ENCODE results near the gene ABAT. TPM values are rescaled to one million over a fixed set of nuclear protein-coding genes. Genes with fewer than 3 reads are reported as not detected.
"Not testable (repeated sequence)": the region's sequence is repeated elsewhere in the genome, so short reads cannot be mapped to it uniquely, and the experiment has no call there.

Gene ABAT
- total RNA-seq, 2 experiments from 2014 or later, result 4.0 to 7.8 TPM

DNA sequence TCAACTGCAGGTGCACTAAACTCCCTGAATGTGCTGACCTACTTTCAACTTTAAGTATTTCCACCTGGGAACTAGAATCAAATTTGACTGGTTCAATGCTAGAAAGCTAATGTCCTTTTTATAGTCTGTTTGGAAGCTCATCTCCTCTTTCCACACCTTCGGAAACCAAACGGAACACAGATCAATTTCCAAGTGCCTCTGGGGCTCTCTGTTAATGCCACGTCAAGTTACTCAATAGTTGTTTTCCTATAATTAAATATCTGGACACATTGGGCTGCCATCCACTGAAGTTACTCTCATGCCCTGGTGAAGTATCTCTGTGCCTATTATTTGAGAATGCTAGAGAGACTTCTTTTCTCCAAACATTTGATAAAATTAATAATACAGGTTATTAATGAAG lies 29.7 kb downstream of the ABAT start:
- ATAC-seq (no peak), DNase-seq (no peak)
- peaks cover 1% of the 10 kb centered on the region for H3K36me3 Mint-ChIP-seq
- H3K9me3 Mint-ChIP-seq (ENCODE audit: low read depth), result no peaks in the 10 kb centered on the region
- H3K4me3 Mint-ChIP-seq, result no peak overlapping the region
- no peaks in the 10 kb centered on the region for H3K27me3 Mint-ChIP-seq
- H3K4me1 Mint-ChIP-seq, result no peaks in the 10 kb centered on the region
- H3K27ac Mint-ChIP-seq, result no peak overlapping the region
- CTCF ChIA-PET, result no interaction called here

- ATAC-seq; H3K9me3 Mint-ChIP-seq (ENCODE audit: low read depth); H3K27ac Mint-ChIP-seq; CTCF ChIA-PET; DNase-seq; H3K27me3 Mint-ChIP-seq; H3K4me1 Mint-ChIP-seq; H3K4me3 Mint-ChIP-seq; H3K36me3 Mint-ChIP-seq: not testable (repeated sequence)
Measured at GRCh38 chr16:8705100-8705822, 30.8 kb downstream of the ABAT start.

DNA sequence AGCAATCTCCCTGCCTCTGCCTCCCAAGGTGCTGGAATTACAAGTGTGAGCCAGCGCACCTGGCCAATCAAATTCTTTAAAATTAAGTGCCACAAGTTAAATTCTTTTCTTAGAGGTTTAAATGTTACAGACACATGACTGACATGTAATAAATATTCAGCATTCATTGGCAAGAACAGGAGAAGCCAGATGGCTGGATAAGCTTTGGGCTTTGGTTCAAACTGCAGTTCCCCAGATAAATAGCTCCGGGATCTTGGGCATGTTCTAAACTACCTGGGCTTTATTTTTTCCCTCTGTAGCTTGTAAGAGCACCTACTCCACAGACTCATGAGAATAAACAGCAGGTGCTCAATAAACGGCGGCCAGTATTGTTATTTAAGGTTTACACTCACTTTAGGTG lies 34.1 kb downstream of the ABAT start:
- no peak overlapping the region for H3K27ac Mint-ChIP-seq

GRCh38 chr16:8712589-8713361 lies 38.4 kb downstream of the ABAT start:
- Mint-ChIP-seq H3K36me3 (no peaks in the 10 kb centered on the region), H3K4me1 (no peaks in the 10 kb centered on the region), H3K9me3 (ENCODE audit: low read depth) (peaks cover 4% of the 10 kb centered on the region), H3K4me3 (no peak overlapping the region), H3K27me3 (no peaks in the 10 kb centered on the region), H3K27ac (no peak overlapping the region)
- ATAC-seq, result no peak
- CTCF ChIA-PET, result no interaction called here
- DNase-seq, result no peak

More for the DNA sequence above, 34.1 kb downstream of the ABAT start:
- Mint-ChIP-seq H3K36me3 (no peaks in the 10 kb centered on the region), H3K9me3 (ENCODE audit: low read depth) (peaks cover 3% of the 10 kb centered on the region), H3K4me3 (no peak overlapping the region), H3K4me1 (no peaks in the 10 kb centered on the region), H3K27me3 (no peaks in the 10 kb centered on the region)
- ATAC-seq (no peak), DNase-seq (no peak)
- CTCF ChIA-PET, result no interaction called here

DNA sequence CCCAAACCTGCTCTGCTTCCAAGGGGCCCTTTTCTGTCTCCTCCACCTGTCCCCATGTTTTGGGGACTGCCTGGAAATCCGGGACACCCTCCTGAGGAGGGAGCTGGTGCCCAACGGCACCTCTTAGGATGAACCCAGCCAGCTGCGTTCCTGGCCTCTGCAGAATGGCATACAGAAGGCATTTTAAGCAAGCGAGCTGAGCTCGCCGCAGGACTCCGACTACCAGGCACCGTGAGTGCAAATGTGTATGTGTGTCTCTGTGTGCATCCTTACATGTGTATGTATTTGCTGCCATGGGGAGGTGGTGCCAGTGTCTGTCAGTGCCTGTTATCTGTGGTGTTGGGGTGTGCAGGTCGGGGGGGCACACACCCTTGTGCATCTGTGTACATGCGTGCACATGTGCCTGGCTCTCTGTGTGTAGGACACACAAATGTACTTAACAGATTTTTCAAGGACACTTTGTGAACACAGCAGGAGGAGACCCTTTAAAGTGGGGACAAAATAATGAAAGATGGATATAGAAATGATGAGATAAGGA lies 39.3 kb downstream of the ABAT start:
- DNase-seq (no peak), ATAC-seq (no peak)
- H3K4me3 Mint-ChIP-seq, result no peak overlapping the region
- no peaks in the 10 kb centered on the region for H3K27me3 Mint-ChIP-seq
- H3K4me1 Mint-ChIP-seq, result no peaks in the 10 kb centered on the region
- H3K27ac Mint-ChIP-seq, result no peak overlapping the region
- peaks cover 6% of the 10 kb centered on the region for H3K9me3 Mint-ChIP-seq (ENCODE audit: low read depth)
- peaks cover 2% of the 10 kb centered on the region for H3K36me3 Mint-ChIP-seq
- CTCF ChIA-PET, result no interaction called here

DNA sequence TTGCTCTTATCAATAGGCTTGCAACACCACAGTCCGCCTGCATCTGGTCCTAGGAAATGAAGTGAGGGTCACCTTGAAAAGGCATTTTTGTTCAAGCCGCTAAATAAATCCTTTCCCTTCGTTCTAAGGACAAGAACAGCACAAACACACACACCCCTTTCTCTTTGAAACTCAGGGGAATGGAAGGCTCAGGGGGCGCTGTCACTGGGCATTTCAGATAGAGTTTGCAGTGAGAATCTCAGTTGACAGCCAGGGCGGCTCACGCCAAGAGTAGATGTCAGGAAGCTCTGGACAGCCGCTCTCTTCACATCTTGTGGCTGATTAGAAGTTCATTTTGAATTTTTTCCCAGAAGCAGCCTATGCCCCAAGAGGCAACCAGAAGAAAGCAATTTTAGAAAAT lies 39.8 kb downstream of the ABAT start:
- no peak overlapping the region for H3K27ac Mint-ChIP-seq
- peaks cover 2% of the 10 kb centered on the region for H3K36me3 Mint-ChIP-seq
- ATAC-seq (no peak), DNase-seq (no peak)
- H3K9me3 Mint-ChIP-seq (ENCODE audit: low read depth), result peaks cover 6% of the 10 kb centered on the region
- H3K27me3 Mint-ChIP-seq, result no peaks in the 10 kb centered on the region
- CTCF ChIA-PET, result no interaction called here
- no peak overlapping the region for H3K4me3 Mint-ChIP-seq
- no peaks in the 10 kb centered on the region for H3K4me1 Mint-ChIP-seq

DNA sequence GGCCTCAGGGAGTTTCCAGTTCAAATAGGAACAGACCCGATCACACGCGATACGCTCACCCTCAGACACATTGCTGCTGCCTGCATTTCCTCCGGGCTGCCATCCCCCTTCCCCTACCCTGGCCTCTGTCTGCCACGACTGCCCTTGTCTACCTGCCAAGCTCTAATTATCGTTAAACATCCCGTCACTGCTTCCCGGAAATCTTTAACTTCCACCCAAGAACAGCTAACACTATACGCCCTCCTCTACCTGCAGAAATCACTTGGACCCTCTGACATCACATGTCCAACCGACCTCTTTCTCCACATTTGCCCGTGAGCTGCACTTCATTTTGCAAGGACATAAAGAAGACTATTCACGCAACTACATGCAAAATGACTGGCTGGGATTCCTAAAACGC lies 40.4 kb downstream of the ABAT start:
- Mint-ChIP-seq H3K27me3 (no peaks in the 10 kb centered on the region), H3K4me1 (no peaks in the 10 kb centered on the region), H3K4me3 (no peak overlapping the region), H3K27ac (no peak overlapping the region), H3K36me3 (peaks cover 2% of the 10 kb centered on the region), H3K9me3 (ENCODE audit: low read depth) (peaks cover 6% of the 10 kb centered on the region)
- no peak for ATAC-seq
- CTCF ChIA-PET, result no interaction called here
- no peak for DNase-seq

GRCh38 chr16:8716052-8716451 lies 41.6 kb downstream of the ABAT start:
- Mint-ChIP-seq H3K36me3 (peaks cover 2% of the 10 kb centered on the region), H3K9me3 (ENCODE audit: low read depth) (peaks cover 6% of the 10 kb centered on the region), H3K27ac (no peak overlapping the region), H3K4me3 (no peak overlapping the region), H3K27me3 (no peaks in the 10 kb centered on the region), H3K4me1 (no peaks in the 10 kb centered on the region)
- ATAC-seq, result no peak
- CTCF ChIA-PET, result no interaction called here
- DNase-seq, result no peak

GRCh38 chr16:8716592-8716991 lies 42.2 kb downstream of the ABAT start:
- Mint-ChIP-seq H3K4me3 (no peak overlapping the region), H3K27me3 (no peaks in the 10 kb centered on the region), H3K4me1 (no peaks in the 10 kb centered on the region), H3K9me3 (ENCODE audit: low read depth) (peaks cover 3% of the 10 kb centered on the region), H3K36me3 (peaks cover 2% of the 10 kb centered on the region), H3K27ac (no peak overlapping the region)
- ATAC-seq (no peak), DNase-seq (no peak)
- CTCF ChIA-PET, result no interaction called here

- peaks cover 3% of the 10 kb centered on the region for H3K9me3 Mint-ChIP-seq (ENCODE audit: low read depth)
- CTCF ChIA-PET, result no interaction called here
- no peaks in the 10 kb centered on the region for H3K27me3 Mint-ChIP-seq
- H3K4me3 Mint-ChIP-seq, result no peak overlapping the region
- no peak for DNase-seq
- ATAC-seq, result no peak
- no peak overlapping the region for H3K27ac Mint-ChIP-seq
- no peaks in the 10 kb centered on the region for H3K4me1 Mint-ChIP-seq
- peaks cover 2% of the 10 kb centered on the region for H3K36me3 Mint-ChIP-seq
Measured at GRCh38 chr16:8717469-8717868, 43.1 kb downstream of the ABAT start.

DNA sequence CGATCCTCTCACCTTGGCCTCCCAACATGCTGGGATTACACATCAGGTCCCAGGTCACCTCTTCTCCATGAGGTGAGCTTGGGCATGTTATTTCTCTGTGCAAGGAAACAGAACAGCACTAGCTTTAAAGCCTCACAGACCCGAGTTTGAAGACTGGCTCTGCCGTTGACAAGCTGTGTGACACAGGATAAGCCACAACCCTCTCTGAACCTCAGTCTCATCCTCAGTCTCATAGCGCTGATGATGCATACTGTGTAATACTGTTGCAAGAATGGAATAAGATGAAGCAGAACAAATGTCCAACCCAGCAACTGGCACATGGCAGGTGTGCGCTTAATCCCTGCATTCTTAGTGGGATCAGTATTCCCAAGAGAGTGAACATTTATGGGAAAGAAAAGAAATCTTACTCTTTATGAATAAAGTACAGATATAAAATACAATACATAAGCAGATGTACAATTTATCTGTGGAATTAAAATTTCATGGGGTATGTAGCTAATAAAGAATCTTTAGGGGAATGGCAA lies 43.5 kb downstream of the ABAT start:
- peaks cover 3% of the 10 kb centered on the region for H3K9me3 Mint-ChIP-seq (ENCODE audit: low read depth)
- ATAC-seq, result no peak
- no peak for DNase-seq
- H3K36me3 Mint-ChIP-seq, result peaks cover 2% of the 10 kb centered on the region
- H3K4me3 Mint-ChIP-seq, result no peak overlapping the region
- H3K4me1 Mint-ChIP-seq, result no peaks in the 10 kb centered on the region
- no peaks in the 10 kb centered on the region for H3K27me3 Mint-ChIP-seq
- H3K27ac Mint-ChIP-seq, result no peak overlapping the region
- CTCF ChIA-PET, result no interaction called here

DNA sequence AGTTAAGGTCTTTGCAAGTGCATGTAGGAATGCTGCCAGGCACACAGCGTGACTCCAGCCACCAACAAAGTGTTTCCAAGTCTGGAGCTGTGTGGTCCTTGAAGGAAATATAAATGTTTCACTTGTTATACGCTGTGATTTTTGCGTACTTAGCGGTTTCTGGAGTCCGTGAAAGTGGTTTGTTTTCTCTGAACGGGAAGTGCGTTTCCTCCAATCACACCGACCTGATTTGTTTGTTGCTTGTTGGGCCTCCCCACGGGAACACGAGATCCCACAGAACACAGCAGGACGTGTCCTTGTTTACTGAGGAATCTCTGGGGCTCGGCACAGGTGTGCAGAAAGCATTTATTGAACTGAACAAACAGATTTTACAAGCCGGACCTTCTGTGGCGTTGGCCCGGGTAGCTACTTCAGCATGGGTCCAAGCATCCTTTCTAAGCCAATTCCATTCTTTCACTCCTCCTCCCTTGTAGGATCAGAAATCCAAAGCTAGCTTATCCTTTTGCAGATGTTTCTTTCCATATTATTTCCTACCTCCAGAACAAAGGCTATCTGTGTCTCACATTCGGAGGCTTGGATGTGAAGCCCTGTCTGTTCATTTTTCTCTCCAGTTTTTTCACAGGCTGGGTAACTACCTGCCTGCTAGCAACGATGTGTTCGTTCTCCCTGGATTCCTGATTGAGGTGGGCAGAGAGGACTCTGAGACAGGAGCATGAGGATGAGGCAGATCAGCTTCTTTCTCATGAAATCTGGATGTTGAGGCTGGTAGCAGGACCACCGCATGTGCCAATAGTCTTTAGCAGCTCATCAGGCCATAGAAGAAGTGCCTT lies 44.6 kb downstream of the ABAT start:
- Mint-ChIP-seq H3K9me3 (ENCODE audit: low read depth) (peaks cover 3% of the 10 kb centered on the region), H3K27me3 (no peaks in the 10 kb centered on the region), H3K4me3 (no peak overlapping the region), H3K4me1 (no peaks in the 10 kb centered on the region), H3K36me3 (peaks cover 2% of the 10 kb centered on the region), H3K27ac (no peak overlapping the region)
- CTCF ChIA-PET, result no interaction called here
- DNase-seq (no peak), ATAC-seq (no peak)

DNA sequence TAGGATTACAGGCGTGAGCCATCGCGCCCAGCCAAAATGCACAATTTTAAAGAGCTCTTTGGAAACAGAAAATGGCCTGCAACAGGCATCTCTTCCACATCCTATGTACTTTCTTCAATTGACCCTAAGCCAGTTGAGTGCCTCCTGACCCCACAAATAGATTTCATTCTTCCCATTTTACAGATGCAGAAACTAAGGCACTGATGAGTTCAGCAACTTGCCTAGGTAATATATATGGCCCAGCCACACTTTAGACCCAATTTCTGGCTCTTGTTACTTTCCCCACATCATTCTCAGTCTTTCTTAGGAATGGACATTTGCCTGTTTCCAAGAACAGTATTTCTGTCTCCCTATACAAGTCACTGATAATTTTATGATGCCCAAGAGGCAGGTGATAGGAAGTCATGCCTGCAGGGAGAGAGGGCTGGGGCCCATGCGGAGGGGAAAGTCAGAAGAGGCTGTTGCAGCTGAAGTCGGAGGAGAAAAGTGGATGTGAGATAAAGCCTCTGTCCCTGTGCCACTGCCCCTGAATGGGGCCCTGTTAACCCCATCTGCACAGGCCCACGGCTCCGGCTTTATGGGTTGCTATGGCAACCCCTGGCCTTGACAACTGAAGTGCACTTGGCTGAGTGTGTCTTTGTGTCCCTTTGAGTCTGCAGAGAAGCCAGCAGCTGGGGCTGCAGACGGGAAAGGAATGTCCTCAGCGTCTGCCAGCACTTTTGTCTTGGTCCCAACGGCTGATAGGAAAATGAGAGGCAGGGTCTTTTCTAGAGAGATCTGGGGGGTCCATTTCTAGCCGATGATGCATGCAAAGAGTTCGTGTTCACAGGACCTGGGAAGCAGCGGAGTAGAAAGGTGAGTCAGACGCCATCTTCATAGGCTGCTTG lies 45.9 kb downstream of the ABAT start:
- DNase-seq (no peak), ATAC-seq (no peak)
- no peak overlapping the region for H3K4me3 Mint-ChIP-seq
- no peaks in the 10 kb centered on the region for H3K27me3 Mint-ChIP-seq
- H3K27ac Mint-ChIP-seq, result no peak overlapping the region
- peaks cover 2% of the 10 kb centered on the region for H3K36me3 Mint-ChIP-seq
- CTCF ChIA-PET, result no interaction called here
- H3K9me3 Mint-ChIP-seq (ENCODE audit: low read depth), result peaks cover 3% of the 10 kb centered on the region
- no peaks in the 10 kb centered on the region for H3K4me1 Mint-ChIP-seq
